Fibroblast of peridontal ligament (primary cell): ENCODE measurements around the gene RBM34.
"Not testable (repeated sequence)": the region's sequence is repeated elsewhere in the genome, so short reads cannot be mapped to it uniquely, and the experiment has no call there.

Source experiments
- DNase-seq: peaks from one replicate; pipeline ENCODE4 v3.0.0-alpha.2; 2010; ENCODE audit errors: extremely low read depth

RBM34 gene

GRCh38 chr1:235112297-235113182 is 48.5 kb downstream of the RBM34 start:
- no peak for DNase-seq

- no peak for DNase-seq
These were observed 49.9 kb downstream of the RBM34 start for GRCh38 chr1:235111107-235111506.

GRCh38 chr1:235108876-235109275 is 52.2 kb downstream of the RBM34 start:
- DNase-seq, result no peak

GRCh38 chr1:235108185-235108593 is 52.9 kb downstream of the RBM34 start:
- no peak for DNase-seq

GRCh38 chr1:235107368-235108184 is 53.5 kb downstream of the RBM34 start:
- DNase-seq, result no peak

- DNase-seq, result no peak
These were observed 54.6 kb downstream of the RBM34 start for GRCh38 chr1:235106457-235106856.

GRCh38 chr1:235105051-235106043 is 55.7 kb downstream of the RBM34 start:
- DNase-seq, result peak; percentile 64

- DNase-seq, result no peak
These were observed 58.0 kb downstream of the RBM34 start for GRCh38 chr1:235102993-235103411.

GRCh38 chr1:235102259-235102582 is 58.8 kb downstream of the RBM34 start:
- DNase-seq, result no peak

- peak; percentile 23 for DNase-seq
These were observed 59.3 kb downstream of the RBM34 start for GRCh38 chr1:235101558-235102258.

- no peak for DNase-seq
These were observed 60.8 kb downstream of the RBM34 start for GRCh38 chr1:235100194-235100772.

- no peak for DNase-seq
These were observed 62.1 kb downstream of the RBM34 start for GRCh38 chr1:235098991-235099390.

GRCh38 chr1:235098547-235098946 is 62.5 kb downstream of the RBM34 start:
- DNase-seq, result no peak

- DNase-seq, result not testable (repeated sequence)
These were observed 63.5 kb downstream of the RBM34 start for GRCh38 chr1:235097501-235097900.

- no peak for DNase-seq
These were observed 65.0 kb downstream of the RBM34 start for GRCh38 chr1:235095938-235096562.

- DNase-seq, result peak; percentile 66
These were observed 67.1 kb downstream of the RBM34 start for GRCh38 chr1:235093696-235094592.

- DNase-seq, result peak; percentile 82
These were observed 67.9 kb downstream of the RBM34 start for GRCh38 chr1:235093013-235093695.

- not testable (repeated sequence) for DNase-seq
These were observed 68.6 kb downstream of the RBM34 start for GRCh38 chr1:235092415-235092814.

GRCh38 chr1:235092045-235092406 is 69.0 kb downstream of the RBM34 start:
- DNase-seq, result not testable (repeated sequence)
